Brain microvascular endothelial cell (primary cell): ENCODE results near the gene SLC5A2.
A peak's percentile ranks its signal among the peaks of the same experiment; 100 is the strongest.

Source experiments
- DNase-seq: peaks from one replicate; pipeline ENCODE4 v3.0.0-alpha.2; 2020
- H3K27ac ChIP-seq: fragments of 250-450 bp; sonication (Bioruptor Pico); 2 replicates; pipeline ENCODE4 v1.5.1; 2020; ENCODE audit warnings: mild to moderate bottlenecking, moderate library complexity
- H3K27me3 ChIP-seq: fragments of 250-450 bp; sonication (Bioruptor Pico); replicated peaks from 2 replicates; pipeline ENCODE4 v1.5.1; 2020; ENCODE audit warnings: mild to moderate bottlenecking
- H3K36me3 ChIP-seq: fragments of 250-450 bp; sonication (Bioruptor Pico); replicated peaks from 2 replicates; pipeline ENCODE4 v1.5.1; 2020; ENCODE audit warnings: mild to moderate bottlenecking
- H3K4me3 ChIP-seq: 2 replicates; pipeline ENCODE4 v1.5.1; 2011; ENCODE audit warnings: low read depth, mild to moderate bottlenecking, control low read depth, low read length, moderate library complexity
- CTCF ChIP-seq: IDR thresholded peaks from 2 replicates; pipeline ENCODE4 v1.5.1; 2011; ENCODE audit warnings: low read depth, mild to moderate bottlenecking, moderate library complexity, low read length, control low read depth, inconsistent platforms; ENCODE audit errors: missing control alignments
- in situ Hi-C: cut with HindIII; loops from 2 replicates; pipeline ENCODE4 v1.10.0; 2017; ENCODE audit warnings: low sequenced_read_pairs, low pct_ligation_motif_present

SLC5A2 gene

GRCh38 chr16:31458844-31459686, 23.9 kb upstream of the SLC5A2 start, which contains the start of gene ARMC5:
ARMC5 (plus strand) TSS chr16:31459501; CDS start chr16:31459525, 24 bp downstream.
- in situ Hi-C loops, result loop anchor here (25.0 kb wide), 2 partner anchors 272 to 522 kb away; partner anchors contain the start of genes FUS and ORAI3
- H3K4me3 ChIP-seq, result peak within 1 kb of the TSS; percentile 82

GRCh38 chr16:31459687-31460581, 23.0 kb upstream of the SLC5A2 start:
- in situ Hi-C loops, result loop anchor here (25.0 kb wide), 2 partner anchors 273 to 523 kb away; partner anchors contain the start of genes FUS and ORAI3
- no peak for TF ChIP-seq CTCF
- DNase-seq, result peak; percentile 99

More at GRCh38 chr16:31458844-31459686, 23.9 kb upstream of the SLC5A2 start, which contains the start of gene ARMC5:
- H3K27ac ChIP-seq, result peak within 1 kb of the TSS; percentile 100
- peak; percentile 96 for DNase-seq
- peaks cover 3% of the 10 kb centered on the region for H3K36me3 ChIP-seq
- no peaks in the 10 kb centered on the region for H3K27me3 ChIP-seq
- TF ChIP-seq CTCF, result peak; percentile 70

GRCh38 chr16:31460582-31461002, 22.3 kb upstream of the SLC5A2 start:
- in situ Hi-C loops, result loop anchor here (25.0 kb wide), 2 partner anchors 273 to 523 kb away; partner anchors contain the start of genes FUS and ORAI3
- Histone ChIP-seq H3K27me3 (no peaks in the 10 kb centered on the region), H3K36me3 (peaks cover 11% of the 10 kb centered on the region), H3K27ac (peak overlapping the region; percentile 71), H3K4me3 (peak overlapping the region; percentile 62)
- peak; percentile 37 for DNase-seq
- TF ChIP-seq CTCF, result peak; percentile 70

More at GRCh38 chr16:31459687-31460581, 23.0 kb upstream of the SLC5A2 start:
- Histone ChIP-seq H3K27me3 (no peaks in the 10 kb centered on the region), H3K4me3 (peak overlapping the region; percentile 82), H3K36me3 (peaks cover 6% of the 10 kb centered on the region), H3K27ac (peak overlapping the region; percentile 100)

- DNase-seq, result no peak
- in situ Hi-C loops, result loop anchor here (25.0 kb wide), 2 partner anchors 274 to 524 kb away; partner anchors contain the start of genes FUS and ORAI3
- no peaks in the 10 kb centered on the region for H3K27me3 ChIP-seq
- no peak overlapping the region for H3K27ac ChIP-seq
- TF ChIP-seq CTCF, result no peak
- no peak overlapping the region for H3K4me3 ChIP-seq
- H3K36me3 ChIP-seq, result peaks cover 17% of the 10 kb centered on the region
Observed at GRCh38 chr16:31461201-31461920, 21.6 kb upstream of the SLC5A2 start.
